ENCODE measurements around the gene SPC24. TPM values are rescaled to one million over a fixed set of nuclear protein-coding genes. Genes with fewer than 3 reads are reported as not detected.

Gene SPC24
- polyA plus RNA-seq, 1 of the 3 experiments (the other 2 are of a cell fraction), result 18.9 TPM

GRCh38 chr19:11187441-11187840 is 31.9 kb upstream of the SPC24 start:
- CTCF ChIA-PET, result interaction anchor here (0.9 to 2.2 kb wide), 2 partner anchors 17 to 61 kb away, joined by 4 to 5 read pairs; no protein-coding TSS in a partner anchor
- no peaks in the 10 kb centered on the region for H3K9me3 ChIP-seq
- DNase-seq, result no peak
- 96% methylated on average over 9 of the region's 9 CpGs for WGBS (ENCODE audit: low lambda C conversion rate)
- peaks cover 78% of the 10 kb centered on the region for H3K79me2 ChIP-seq (ENCODE audit: insufficient read depth)
- H3K4me2 ChIP-seq, result no peak overlapping the region
- H3K36me3 ChIP-seq (replicated peaks in 1 of 2; ENCODE audit: control insufficient read depth in 1 of 2, insufficient read depth in 2 of 2, low read length in 1 of 2), result peaks cover 14 to 71% of the 10 kb centered on the region in 2 experiments
- no peaks in the 10 kb centered on the region for H3K27me3 ChIP-seq (ENCODE audit: insufficient read depth)
- peaks cover 32% of the 10 kb centered on the region for H4K20me1 ChIP-seq (ENCODE audit: insufficient read depth)
- no peaks in the 10 kb centered on the region for H3K9me2 ChIP-seq
- POLR2A ChIA-PET, result no interaction called here
- H2AFZ ChIP-seq (ENCODE audit: low read depth), result no peak overlapping the region
- no peak overlapping the region for H3K4me3 ChIP-seq (ENCODE audit: low read depth in 2 of 2, low read length in 1 of 2)
- H3K27ac ChIP-seq (ENCODE audit: low read depth in 2 of 2, low read length in 1 of 2), result no peak overlapping the region
- peaks cover 5 to 8% of the 10 kb centered on the region in 2 experiments; a peak in 1 of 4 replicates for H3K4me1 ChIP-seq (ENCODE audit: control insufficient read depth in 1 of 2, insufficient read depth in 2 of 2, low read depth in 1 of 2, low read length in 1 of 2)
- no peak for TF ChIP-seq IRF3 (IDR thresholded peaks at IDR 0.05; ENCODE audit: low read depth, low read length)
- TF ChIP-seq ZBTB33 (IDR thresholded peaks at IDR 0.05; ENCODE audit: borderline replicate concordance, low read depth), result no peak
- TF ChIP-seq RFX5 (IDR thresholded peaks at IDR 0.05; ENCODE audit: low read length), result no peak
- TF ChIP-seq NRF1 (IDR thresholded peaks at IDR 0.05; ENCODE audit: low read depth, low read length), result no peak
- TF ChIP-seq CTCF (IDR thresholded peaks at IDR 0.05), result no peak
- no peak for TF ChIP-seq PBX3 (IDR thresholded peaks at IDR 0.05)
- no peak for TF ChIP-seq MXI1 (IDR thresholded peaks at IDR 0.05; ENCODE audit: low read depth, low read length)
- no peak for TF ChIP-seq YY1 (IDR thresholded peaks at IDR 0.05; ENCODE audit: low read depth)
- no peak for TF ChIP-seq RCOR1 (IDR thresholded peaks at IDR 0.05; ENCODE audit: low read length)
- no peak for TF ChIP-seq RAD21 (IDR thresholded peaks at IDR 0.05; ENCODE audit: low read length)
- no peak for TF ChIP-seq CHD2 (IDR thresholded peaks at IDR 0.05; ENCODE audit: low read length, partially characterized antibody)
- TF ChIP-seq RXRA (IDR thresholded peaks at IDR 0.05; ENCODE audit: borderline replicate concordance, low read depth), result no peak
- no peak for TF ChIP-seq SIN3A (IDR thresholded peaks at IDR 0.05; ENCODE audit: borderline replicate concordance, low read depth, low read length)
- no peak overlapping the region for H3K9ac ChIP-seq
- peaks cover 15% of the 10 kb centered on the region for H3F3A ChIP-seq (replicated peaks; ENCODE audit: insufficient read depth)
